Hepatocyte (in vitro differentiated cells): ENCODE results near the gene TNFRSF13B. TPM values are rescaled to one million over a fixed set of nuclear protein-coding genes. Genes with fewer than 3 reads are reported as not detected.

Experiments used
- DNase-seq: peaks from one replicate; pipeline ENCODE4 v3.0.0-alpha.2; 2016; ENCODE audit warnings: low spot score
- H2AFZ ChIP-seq: fragments of 200-600 bp; sonication (generic); 2 replicates; pipeline ENCODE4 v1.6.0; 2016; ENCODE audit warnings: antibody characterized with exemption, mild to moderate bottlenecking
- H3K27ac ChIP-seq: fragments of 200-600 bp; sonication (generic); 2 replicates; pipeline ENCODE4 v1.5.1; 2016; ENCODE audit warnings: mild to moderate bottlenecking
- H3K27me3 ChIP-seq: fragments of 200-600 bp; sonication (generic); 2 replicates; pipeline ENCODE4 v1.6.1; 2016
- H3K36me3 ChIP-seq: fragments of 200-600 bp; sonication (generic); replicated peaks from 2 replicates; pipeline ENCODE4 v1.5.1; 2016; ENCODE audit warnings: low read depth; ENCODE audit not compliant: insufficient read depth
- H3K4me1 ChIP-seq: fragments of 200-600 bp; sonication (generic); 2 replicates; pipeline ENCODE4 v1.5.1; 2016; ENCODE audit warnings: mild to moderate bottlenecking, moderate library complexity; ENCODE audit not compliant: insufficient read depth
- H3K4me2 ChIP-seq: fragments of 200-600 bp; sonication (generic); 2 replicates; pipeline ENCODE4 v1.6.0; 2016
- H3K4me3 ChIP-seq: fragments of 200-600 bp; sonication (generic); 2 replicates; pipeline ENCODE4 v1.5.1; 2016; ENCODE audit warnings: mild to moderate bottlenecking
- H3K79me2 ChIP-seq: fragments of 200-600 bp; sonication (generic); 2 replicates; pipeline ENCODE4 v1.6.0; 2017; ENCODE audit warnings: mild to moderate bottlenecking
- H3K9me2 ChIP-seq: fragments of 200-600 bp; sonication (generic); replicated peaks from 2 replicates; pipeline ENCODE4 v1.6.0; 2017; ENCODE audit warnings: mild to moderate bottlenecking; ENCODE audit not compliant: insufficient read depth
- H3K9me3 ChIP-seq: fragments of 200-600 bp; sonication (generic); 2 replicates; pipeline ENCODE4 v1.5.1; 2016; ENCODE audit warnings: low read depth, mild to moderate bottlenecking
- H4K20me1 ChIP-seq: fragments of 200-600 bp; sonication (generic); 2 replicates; pipeline ENCODE4 v1.6.0; 2016; ENCODE audit warnings: mild to moderate bottlenecking; ENCODE audit not compliant: insufficient read depth, poor library complexity, severe bottlenecking
- EZH2 ChIP-seq: fragments of 200-600 bp; sonication (generic); IDR thresholded peaks from 2 replicates; pipeline ENCODE4 v1.6.1; 2016; ENCODE audit warnings: antibody characterized with exemption, mild to moderate bottlenecking, borderline replicate concordance
- EZH2phosphoT487 ChIP-seq: fragments of 200-600 bp; sonication (generic); IDR thresholded peaks from one replicate; pipeline ENCODE4 v1.6.1; 2018; ENCODE audit warnings: antibody characterized with exemption, mild to moderate bottlenecking, low read depth, moderate library complexity; ENCODE audit not compliant: unreplicated experiment, severe bottlenecking
- WGBS: methylation state at CpG from one replicate; pipeline ENCODE4 v1.1.6; 2016; ENCODE audit warnings: low lambda C conversion rate; ENCODE audit errors: missing lambda C conversion rate; 5-methylcytosine and 5-hydroxymethylcytosine counted together
- polyA plus RNA-seq: library from polyadenylated mRNA; unstranded; fragments of >200 nt; fragmentation: Nextera tagmentation; extraction: Ambion mirVana; gene quantifications from 2 replicates; pipeline ENCODE4 v1.2.1, GENCODE V29; 2016
- total RNA-seq: library from RNA; depleted of rRNA; stranded (reverse); fragments of >200 nt; gene quantifications from 2 replicates; pipeline ENCODE4 v1.2.3, GENCODE V29; 2014
- TF ChIP-seq, protein P1 (sequence below): fragments of 200-600 bp; sonication (generic); IDR thresholded peaks from 2 replicates; pipeline ENCODE4 v1.5.1; 2016; ENCODE audit warnings: antibody characterized with exemption, mild to moderate bottlenecking; ENCODE audit not compliant: poor library complexity

Gene TNFRSF13B
- total and polyA plus RNA-seq, 2 experiments from 2014 or later: not detected

DNA sequence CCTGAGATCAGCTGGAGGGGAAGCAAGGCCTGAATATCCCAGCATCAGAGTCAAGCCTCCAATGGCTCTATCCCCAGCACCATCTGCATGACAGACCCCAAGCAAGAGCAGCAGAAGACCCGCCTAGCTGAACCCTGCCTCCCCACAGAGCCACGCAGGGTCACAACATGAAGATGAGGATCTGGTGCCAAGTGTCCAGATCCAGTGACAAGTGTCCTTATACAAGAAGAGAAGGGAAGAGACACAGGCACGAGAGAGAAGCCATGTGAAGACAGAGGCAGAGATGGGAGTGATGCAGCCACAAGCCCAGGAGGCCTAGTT, 28.9 kb downstream of the TNFRSF13B start:
- no peak for DNase-seq
- Histone ChIP-seq H3K9me2 (no peaks in the 10 kb centered on the region), H3K4me3 (no peak overlapping the region), H3K27me3 (no peaks in the 10 kb centered on the region), H3K4me1 (no peaks in the 10 kb centered on the region), H3K4me2 (no peak overlapping the region), H3K79me2 (no peaks in the 10 kb centered on the region), H3K9me3 (no peaks in the 10 kb centered on the region), H3K36me3 (no peaks in the 10 kb centered on the region), H3K27ac (no peak overlapping the region), H2AFZ (no peak overlapping the region), H4K20me1 (no peaks in the 10 kb centered on the region)
- no peak for TF ChIP-seq EZH2
- TF ChIP-seq, protein P1, sequence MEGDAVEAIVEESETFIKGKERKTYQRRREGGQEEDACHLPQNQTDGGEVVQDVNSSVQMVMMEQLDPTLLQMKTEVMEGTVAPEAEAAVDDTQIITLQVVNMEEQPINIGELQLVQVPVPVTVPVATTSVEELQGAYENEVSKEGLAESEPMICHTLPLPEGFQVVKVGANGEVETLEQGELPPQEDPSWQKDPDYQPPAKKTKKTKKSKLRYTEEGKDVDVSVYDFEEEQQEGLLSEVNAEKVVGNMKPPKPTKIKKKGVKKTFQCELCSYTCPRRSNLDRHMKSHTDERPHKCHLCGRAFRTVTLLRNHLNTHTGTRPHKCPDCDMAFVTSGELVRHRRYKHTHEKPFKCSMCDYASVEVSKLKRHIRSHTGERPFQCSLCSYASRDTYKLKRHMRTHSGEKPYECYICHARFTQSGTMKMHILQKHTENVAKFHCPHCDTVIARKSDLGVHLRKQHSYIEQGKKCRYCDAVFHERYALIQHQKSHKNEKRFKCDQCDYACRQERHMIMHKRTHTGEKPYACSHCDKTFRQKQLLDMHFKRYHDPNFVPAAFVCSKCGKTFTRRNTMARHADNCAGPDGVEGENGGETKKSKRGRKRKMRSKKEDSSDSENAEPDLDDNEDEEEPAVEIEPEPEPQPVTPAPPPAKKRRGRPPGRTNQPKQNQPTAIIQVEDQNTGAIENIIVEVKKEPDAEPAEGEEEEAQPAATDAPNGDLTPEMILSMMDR: no peak
- no peak for TF ChIP-seq EZH2phosphoT487
- 94% methylated on average over 3 of the region's 3 CpGs for WGBS

DNA sequence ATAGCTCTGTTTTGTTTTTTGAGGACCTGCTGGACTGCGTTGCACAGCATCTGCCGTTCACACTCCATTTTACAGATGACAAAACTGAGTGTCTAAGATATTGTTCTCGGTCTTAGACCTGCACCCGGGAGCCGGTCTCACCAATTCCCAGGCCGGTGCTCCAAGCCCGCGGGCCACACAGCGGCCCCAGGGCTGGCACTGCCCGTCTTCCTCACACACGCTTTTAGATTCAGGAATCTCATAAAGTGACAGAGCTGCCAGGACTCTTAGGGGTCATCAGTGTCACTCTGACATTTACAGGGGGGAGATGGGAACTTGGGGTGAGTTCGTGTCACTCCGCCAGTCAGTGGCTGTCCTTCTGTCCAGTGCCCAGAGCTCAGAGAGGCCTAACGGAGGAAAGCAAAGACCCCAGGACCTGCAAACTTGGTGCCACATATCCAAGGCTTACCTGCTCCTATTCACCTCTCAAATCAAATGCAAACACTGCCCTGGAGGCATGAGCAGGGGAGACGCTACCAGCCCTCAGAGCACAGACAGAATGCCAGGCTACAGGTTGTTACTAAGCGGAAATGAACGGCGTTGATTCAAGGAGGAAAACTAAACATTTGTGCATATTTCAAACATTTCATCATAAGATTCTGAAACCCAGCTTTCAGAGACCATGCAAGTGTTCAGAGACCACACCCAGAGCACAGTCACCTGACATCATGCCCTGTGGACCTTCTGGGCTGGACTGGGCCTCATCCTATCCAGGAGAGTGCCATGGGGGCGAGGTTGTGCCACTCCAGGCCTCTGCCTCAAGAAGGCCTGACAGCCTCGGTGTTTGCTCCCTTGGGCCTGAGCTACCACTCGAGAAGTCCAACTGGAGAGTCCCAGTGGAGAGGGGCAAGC, 29.5 kb downstream of the TNFRSF13B start:
- 92% methylated on average over 21 of the region's 21 CpGs for WGBS

DNA sequence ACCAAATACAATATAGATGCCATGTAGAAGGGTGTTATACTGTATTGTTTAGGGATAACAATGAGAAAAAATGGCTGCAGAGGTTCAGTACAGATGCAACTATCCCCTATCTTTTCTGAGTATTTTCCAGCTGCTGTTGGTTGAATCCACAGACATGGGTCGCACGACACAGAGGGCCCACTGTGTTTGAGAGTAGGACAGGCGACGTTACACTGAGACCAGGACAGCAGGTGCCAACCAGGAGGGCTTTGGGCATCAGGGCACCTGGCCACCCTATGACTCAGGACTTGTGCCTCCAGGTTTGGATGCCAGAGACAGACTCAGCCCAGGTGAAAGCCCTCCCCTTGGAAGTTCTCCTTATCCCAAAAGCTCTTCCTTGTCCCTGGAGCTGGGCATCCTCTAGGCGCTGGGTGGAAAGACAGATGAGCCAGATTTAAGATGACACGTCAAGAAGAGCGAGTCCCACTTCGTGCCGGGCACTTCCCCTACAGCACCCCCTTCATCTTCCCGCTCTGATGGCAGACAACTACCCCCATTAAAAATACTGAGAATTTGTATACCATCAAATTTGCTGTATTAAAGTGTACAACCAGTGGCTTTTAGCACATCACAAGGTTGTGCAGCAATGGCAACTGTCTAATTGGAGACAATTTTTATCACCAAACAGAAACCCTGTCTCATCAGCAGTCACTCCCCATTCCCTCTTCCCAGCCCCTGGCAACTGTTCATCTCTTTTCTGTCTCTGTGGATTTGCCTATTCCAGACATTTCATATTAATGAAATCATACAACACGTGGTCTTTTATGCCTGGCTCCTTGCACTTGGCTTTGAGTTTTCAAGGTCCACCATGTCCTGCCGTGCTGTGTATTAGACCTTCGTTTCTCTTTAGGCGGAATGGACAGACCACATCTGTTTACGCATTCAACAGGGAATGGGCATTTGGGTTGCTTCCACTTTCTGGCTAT, 30.6 kb downstream of the TNFRSF13B start:
- Histone ChIP-seq H3K4me2 (no peak overlapping the region), H3K4me1 (no peaks in the 10 kb centered on the region), H3K27me3 (no peaks in the 10 kb centered on the region), H3K27ac (no peak overlapping the region), H2AFZ (no peak overlapping the region), H3K79me2 (no peaks in the 10 kb centered on the region), H3K36me3 (no peaks in the 10 kb centered on the region), H4K20me1 (no peaks in the 10 kb centered on the region), H3K9me2 (no peaks in the 10 kb centered on the region), H3K4me3 (no peak overlapping the region), H3K9me3 (no peaks in the 10 kb centered on the region)
- 92% methylated on average over 15 of the region's 15 CpGs for WGBS
- no peak for TF ChIP-seq EZH2phosphoT487
- TF ChIP-seq, protein P1: no peak
- TF ChIP-seq EZH2: no peak
- DNase-seq: no peak

More for the DNA sequence above, 29.5 kb downstream of the TNFRSF13B start:
- Histone ChIP-seq H3K27ac (no peak overlapping the region), H3K4me1 (no peaks in the 10 kb centered on the region), H3K36me3 (no peaks in the 10 kb centered on the region), H3K4me2 (no peak overlapping the region), H2AFZ (no peak overlapping the region), H3K27me3 (no peaks in the 10 kb centered on the region), H4K20me1 (no peaks in the 10 kb centered on the region), H3K9me3 (no peaks in the 10 kb centered on the region), H3K79me2 (no peaks in the 10 kb centered on the region), H3K4me3 (no peak overlapping the region), H3K9me2 (no peaks in the 10 kb centered on the region)
- DNase-seq: no peak
- TF ChIP-seq, protein P1: no peak
- TF ChIP-seq EZH2phosphoT487: no peak
- no peak for TF ChIP-seq EZH2
